GM19193 (cell line): ENCODE measurements around the gene MLLT3.

Experiments
- POLR2A ChIP-seq: IDR thresholded peaks from 4 replicates; pipeline ENCODE4 v1.6.1; 2011; ENCODE audit not compliant: insufficient read depth, insufficient read length; ENCODE audit errors: extremely low read depth

The MLLT3 gene

DNA sequence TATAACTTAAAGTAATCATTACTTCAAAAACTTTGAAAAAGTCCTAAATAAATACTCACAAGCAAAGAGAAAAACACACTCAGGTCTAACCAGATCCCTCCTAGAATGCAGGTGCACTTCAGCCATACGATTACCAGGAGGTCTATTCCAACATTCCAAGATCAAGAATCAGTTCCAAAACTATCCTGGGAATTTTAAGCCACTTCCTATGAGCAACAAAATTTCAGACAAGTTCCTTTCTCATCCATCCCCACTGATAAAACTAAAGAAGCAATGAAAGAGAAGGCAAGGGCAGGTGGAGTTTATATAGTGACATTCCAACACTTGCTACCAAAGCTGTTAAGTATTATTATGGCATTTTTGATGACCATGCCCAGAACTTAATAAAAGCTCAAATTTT, 29.6 kb downstream of the MLLT3 start:
- TF ChIP-seq POLR2A: no peak

GRCh38 chr9:20591223-20591622, 31.1 kb downstream of the MLLT3 start:
- no peak for TF ChIP-seq POLR2A

DNA sequence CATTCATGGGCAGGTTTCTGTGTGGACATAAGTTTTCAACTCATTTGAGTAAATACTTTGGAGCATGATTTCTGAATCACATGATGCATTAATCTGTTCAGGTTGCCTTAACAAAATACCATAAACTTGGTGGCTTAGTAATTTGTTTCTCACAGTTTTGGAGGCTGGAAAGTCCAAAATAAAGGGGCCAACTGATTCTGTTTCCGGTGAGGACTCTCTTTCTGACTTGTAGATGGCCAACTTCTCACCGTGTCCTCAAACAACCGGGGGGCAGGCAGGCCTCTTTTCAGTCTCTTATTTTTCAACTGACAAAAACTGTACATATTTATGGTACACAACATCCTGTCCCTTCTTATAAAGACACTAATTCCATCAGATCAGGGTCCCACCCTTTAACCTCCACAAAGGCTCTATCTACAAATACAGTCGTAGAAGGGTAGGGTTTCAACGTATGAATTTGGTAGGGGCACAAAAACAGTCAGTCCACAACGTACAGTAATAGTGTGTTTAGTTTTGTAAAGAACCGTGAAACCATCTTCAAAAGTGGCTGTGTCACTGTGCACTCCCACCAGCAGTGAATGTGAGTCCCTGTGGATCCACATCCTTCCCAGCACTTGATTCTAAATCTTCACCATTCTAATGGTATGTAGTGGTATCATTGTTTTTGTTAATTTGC, 37.2 kb downstream of the MLLT3 start:
- TF ChIP-seq POLR2A: no peak

DNA sequence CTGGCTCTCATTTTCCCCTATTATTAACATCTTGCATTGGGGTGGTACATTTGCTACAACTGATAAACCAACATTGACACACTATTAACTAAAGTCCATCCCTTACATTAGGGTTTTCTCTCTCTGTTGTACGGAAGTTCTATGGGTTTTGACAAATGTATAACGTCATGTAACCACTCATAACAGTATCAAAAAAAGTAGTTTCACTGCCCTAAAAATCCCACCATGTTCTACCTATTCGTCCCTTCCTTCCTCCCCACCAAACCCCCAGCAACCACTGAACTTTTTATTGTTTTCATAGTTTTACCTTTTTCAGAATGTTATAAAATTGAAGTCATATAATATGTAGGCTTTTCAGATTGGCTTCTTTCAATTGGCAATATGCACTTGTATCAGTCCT, 40.1 kb downstream of the MLLT3 start:
- TF ChIP-seq POLR2A: no peak

DNA sequence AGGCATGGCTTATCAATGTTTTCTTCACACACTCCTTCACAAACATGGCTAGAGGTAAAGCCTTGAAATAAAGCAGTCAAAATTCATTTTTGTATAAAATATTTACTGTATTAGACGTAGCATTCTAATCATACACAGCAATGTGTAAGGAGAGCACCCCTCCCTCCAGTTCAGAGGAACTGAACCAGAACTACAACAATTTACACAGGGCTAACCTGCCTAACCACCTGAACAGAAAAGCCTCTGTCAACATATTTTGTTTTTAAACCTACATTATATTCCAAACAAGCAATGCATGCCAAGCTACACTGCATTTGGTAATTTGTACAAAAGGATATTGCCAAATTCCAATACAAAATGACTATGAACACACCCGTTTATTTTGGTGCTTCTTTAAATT, 41.6 kb downstream of the MLLT3 start:
- TF ChIP-seq POLR2A: no peak

- no peak for TF ChIP-seq POLR2A
Measured at GRCh38 chr9:20579524-20580314, 42.6 kb downstream of the MLLT3 start.

GRCh38 chr9:20573023-20573422, 49.3 kb downstream of the MLLT3 start:
- TF ChIP-seq POLR2A: no peak

DNA sequence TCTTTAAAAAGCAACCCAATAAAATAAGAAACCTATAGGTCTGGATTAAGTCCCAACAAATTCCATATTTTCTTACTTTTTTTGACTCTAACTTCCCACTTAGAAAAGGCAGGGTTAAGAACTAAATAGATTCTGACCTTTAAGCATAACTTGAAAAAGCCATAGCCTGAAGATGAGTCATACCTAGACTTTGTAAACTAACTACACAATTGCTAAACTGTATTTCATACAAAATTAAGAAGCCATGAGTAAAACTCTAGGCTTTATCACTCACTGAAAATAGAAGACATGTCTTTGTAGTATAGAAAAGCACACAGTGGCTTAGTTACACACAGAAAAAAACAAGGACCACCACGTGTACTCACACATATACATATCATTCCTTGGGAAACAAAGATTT, 51.5 kb downstream of the MLLT3 start:
- TF ChIP-seq POLR2A: no peak

DNA sequence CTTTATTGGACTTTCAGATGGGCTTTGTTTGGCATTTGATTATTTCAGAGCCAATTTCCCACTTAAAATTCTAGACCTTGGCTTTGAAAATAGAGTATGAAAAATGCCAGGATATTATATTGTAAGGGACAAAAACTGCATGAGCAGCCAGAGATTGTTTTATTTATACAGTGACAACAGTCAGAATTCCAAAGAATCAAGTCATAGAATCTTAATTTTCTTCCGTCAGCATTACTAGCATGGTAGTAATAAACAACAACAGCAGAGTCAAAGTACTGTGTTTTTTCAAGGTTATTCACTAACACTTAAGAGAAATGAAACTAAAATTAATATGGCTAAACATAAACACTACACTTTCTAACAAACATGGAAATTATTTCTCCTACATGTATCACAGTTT, 52.2 kb downstream of the MLLT3 start:
- TF ChIP-seq POLR2A: no peak

DNA sequence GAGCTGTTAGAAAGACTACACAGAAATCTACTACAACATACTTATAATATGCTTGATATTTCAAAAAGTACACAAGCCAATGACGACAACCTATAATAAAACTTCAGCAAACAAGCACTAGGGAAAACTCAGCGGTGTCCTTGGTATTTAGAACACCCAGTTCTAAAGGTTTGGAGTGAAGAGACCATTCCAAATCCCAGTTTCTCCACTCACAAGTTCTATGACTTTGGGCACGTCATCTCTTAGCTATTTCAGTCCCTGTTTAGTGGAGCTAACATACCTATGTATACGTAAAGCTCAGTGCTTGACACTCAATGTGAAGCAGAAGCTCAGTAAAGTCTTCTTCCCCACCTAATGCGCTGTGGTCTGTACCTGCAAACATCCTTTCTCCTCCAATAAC, 52.8 kb downstream of the MLLT3 start:
- no peak for TF ChIP-seq POLR2A

GRCh38 chr9:20568400-20568799, 53.9 kb downstream of the MLLT3 start:
- no peak for TF ChIP-seq POLR2A

GRCh38 chr9:20566401-20566800, 55.9 kb downstream of the MLLT3 start:
- no peak for TF ChIP-seq POLR2A

GRCh38 chr9:20564650-20565049, 57.6 kb downstream of the MLLT3 start:
- no peak for TF ChIP-seq POLR2A

GRCh38 chr9:20563917-20564316, 58.4 kb downstream of the MLLT3 start:
- TF ChIP-seq POLR2A: no peak

GRCh38 chr9:20562051-20562450, 60.2 kb downstream of the MLLT3 start:
- no peak for TF ChIP-seq POLR2A

DNA sequence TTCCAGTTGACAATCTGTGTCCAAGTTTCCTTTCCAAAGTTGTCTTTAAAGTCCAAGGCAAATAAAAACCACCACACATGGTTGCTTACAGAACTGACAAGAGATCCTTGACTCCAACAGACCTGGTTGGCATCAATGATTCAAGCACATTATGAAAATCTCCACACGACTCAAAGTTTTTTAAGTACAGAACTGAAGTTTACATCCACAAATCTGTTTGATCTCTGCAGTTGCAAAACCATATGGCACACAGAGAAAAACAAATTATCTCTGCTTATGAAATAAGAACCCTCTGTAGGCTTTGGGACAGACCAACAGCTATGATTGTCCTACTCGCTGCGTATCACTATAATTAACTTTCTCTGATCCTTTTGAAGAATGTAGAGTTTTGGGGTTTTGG, 60.8 kb downstream of the MLLT3 start:
- no peak for TF ChIP-seq POLR2A
